HepG2 (cell line): ENCODE measurements around the gene SLC35F3. TPM values are rescaled to one million over a fixed set of nuclear protein-coding genes. Genes with fewer than 3 reads are reported as not detected.

Source experiments
- ATAC-seq: fragments of 200-7000 bp; cut with Tn5 transposase; 3 replicates; pipeline ENCODE4 v1.9.1; 2020; ENCODE audit warnings: mild to moderate bottlenecking, moderate library complexity
- BruUV-seq: library from RNA; stranded (reverse); fragments of 400-500 nt; replicated peaks from 2 replicates; lab custom pipeline; 2021; lab: Mats Ljungman, UMichigan
- CTCF ChIA-PET: fragments of 300-600 bp; formaldehyde crosslinking; extraction: SDS; loops from one replicate; lab custom pipeline; 2021; ENCODE audit warnings: low total read pairs, inconsistent platforms, low intra/inter-chr PET ratio; lab: Yijun Ruan, JAX
- POLR2A ChIA-PET: fragments of 350-600 bp; sonication (Branson Sonifier 250); formaldehyde crosslinking; loops from one replicate; lab custom pipeline; 2020; ENCODE audit warnings: antibody characterized with exemption, inconsistent platforms; lab: Yijun Ruan, JAX
- DNase-seq: peaks from one replicate; pipeline ENCODE4 v3.0.0-alpha.2; 2015; ENCODE audit warnings: low spot score
- FAIRE-seq: peaks from 3 replicates; lab custom pipeline; 2011; peaks lifted over from hg19 to GRCh38; lab: Jason Lieb, UNC
- H2AFZ ChIP-seq: one replicate; pipeline ENCODE4 v1.6.1; 2011; ENCODE audit warnings: low read length, inconsistent platforms
- H3K27ac ChIP-seq: fragments of 300-600 bp; 3 replicates; pipeline ENCODE4 v1.8.0; 2011; ENCODE audit warnings: mixed run types, mild to moderate bottlenecking, mixed read lengths, low read length, inconsistent platforms; ENCODE audit not compliant: insufficient read depth; ENCODE audit errors: extremely low read length
- H3K27me3 ChIP-seq, 2 experiments: fragments of 200-600 bp in 1 of 2; 2 replicates in 1 of 2; 3 replicates in 1 of 2; pipeline versions ENCODE4 v1.6.0 to v1.8.0; 2011; ENCODE audit warnings: low read length in 2 of 2, mild to moderate bottlenecking in 2 of 2, moderate library complexity in 2 of 2, inconsistent platforms in 1 of 2; ENCODE audit not compliant: insufficient read depth in 2 of 2, control insufficient read depth in 1 of 2
- H3K36me3 ChIP-seq, 2 experiments: fragments of 200-600 bp in 1 of 2; replicated peaks in 1 of 2; 2 replicates in 1 of 2; 3 replicates in 1 of 2; pipeline versions ENCODE4 v1.5.1 to v1.8.0; 2011; ENCODE audit warnings: low read length in 2 of 2, inconsistent platforms in 1 of 2; ENCODE audit not compliant: insufficient read depth in 2 of 2, control insufficient read depth in 1 of 2
- H3K4me1 ChIP-seq: 2 replicates; pipeline ENCODE4 v1.5.1; 2012; ENCODE audit warnings: low read length, inconsistent platforms; ENCODE audit not compliant: insufficient read depth
- H3K4me2 ChIP-seq: 2 replicates; pipeline ENCODE4 v1.6.0; 2011; ENCODE audit warnings: low read depth, low read length, inconsistent platforms
- H3K4me3 ChIP-seq, 3 experiments: fragments of 200-600 bp in 1 of 3; sonication (generic), shearing (Covaris generic) in 1 of 3; replicated peaks in 1 of 3; 2 replicates each; pipeline ENCODE4 v1.5.1; 2011 to 2016; ENCODE audit warnings: low read length in 3 of 3, inconsistent platforms in 2 of 3, low read depth in 2 of 3, mild to moderate bottlenecking in 2 of 3, control low read depth in 1 of 3, mixed read lengths in 1 of 3; ENCODE audit not compliant: insufficient read depth in 1 of 3
- H3K79me2 ChIP-seq: one replicate; pipeline ENCODE4 v1.6.1; 2011; ENCODE audit warnings: low read length, inconsistent platforms; ENCODE audit not compliant: insufficient read depth
- H3K9ac ChIP-seq: 2 replicates; pipeline ENCODE4 v1.6.0; 2011; ENCODE audit warnings: mild to moderate bottlenecking, low read depth, low read length, inconsistent platforms; ENCODE audit not compliant: insufficient read depth
- H3K9me3 ChIP-seq: 2 replicates; pipeline ENCODE4 v1.5.1; 2012; ENCODE audit warnings: mild to moderate bottlenecking, low read length
- H4K20me1 ChIP-seq: 2 replicates; pipeline ENCODE4 v1.6.0; 2011; ENCODE audit warnings: inconsistent platforms, mild to moderate bottlenecking, low read length, moderate library complexity; ENCODE audit not compliant: insufficient read depth
- CBX2 ChIP-seq, 2 experiments: fragments of 200-600 bp in 1 of 2; sonication (generic); formaldehyde crosslinking in 1 of 2; IDR thresholded peaks; 2 replicates each; pipeline versions ENCODE4 v1.7.0 to v1.8.1; 2018 to 2022; ENCODE audit warnings: low read depth in 2 of 2, low read length in 1 of 2, mild to moderate bottlenecking in 1 of 2, missing genetic modification reagents in 1 of 2
- CCAR2 ChIP-seq: fragments of 200-400 bp; formaldehyde crosslinking; optimal IDR thresholded peaks from 2 replicates; pipeline ENCODE3; 2018; ENCODE audit warnings: low read depth, mild to moderate bottlenecking, low read length, moderate library complexity
- ELF1 ChIP-seq: sonication (generic); formaldehyde crosslinking; IDR thresholded peaks from 2 replicates; pipeline ENCODE4 v1.4.0; 2020; ENCODE audit warnings: missing genetic modification reagents
- SRSF4 ChIP-seq: fragments of 200-400 bp; formaldehyde crosslinking; IDR thresholded peaks from one replicate; pipeline ENCODE4 v1.6.1; 2018; ENCODE audit warnings: mild to moderate bottlenecking, low read depth, low read length, moderate library complexity; ENCODE audit not compliant: poor library complexity, severe bottlenecking
- TOE1 ChIP-seq: sonication (generic); formaldehyde crosslinking; IDR thresholded peaks from 2 replicates; pipeline ENCODE4 v1.4.0; 2020; ENCODE audit warnings: mild to moderate bottlenecking, missing genetic modification reagents
- TRIM24 ChIP-seq: sonication (generic); formaldehyde crosslinking; IDR thresholded peaks from 2 replicates; pipeline ENCODE4 v1.8.0; 2022; ENCODE audit warnings: mild to moderate bottlenecking, missing genetic modification reagents
- YEATS4 ChIP-seq: sonication (generic); formaldehyde crosslinking; IDR thresholded peaks from 2 replicates; pipeline ENCODE4 v1.4.0; 2020; ENCODE audit warnings: missing genetic modification reagents, borderline replicate concordance
- ZC3H4 ChIP-seq: sonication (generic); formaldehyde crosslinking; IDR thresholded peaks from 2 replicates; pipeline ENCODE4 v1.4.0; 2020; ENCODE audit warnings: missing genetic modification reagents, borderline replicate concordance
- ZNF317 ChIP-seq: sonication (generic); formaldehyde crosslinking; IDR thresholded peaks from 2 replicates; pipeline ENCODE4 v1.5.0; 2020; ENCODE audit warnings: mild to moderate bottlenecking, missing genetic modification reagents
- ZNF44 ChIP-seq: sonication (generic); formaldehyde crosslinking; IDR thresholded peaks from 2 replicates; pipeline ENCODE4 v1.5.1; 2020; ENCODE audit warnings: mild to moderate bottlenecking, missing genetic modification reagents
- ZNF550 ChIP-seq: sonication (generic); formaldehyde crosslinking; IDR thresholded peaks from 2 replicates; pipeline ENCODE4 v1.4.0; 2020; ENCODE audit warnings: mild to moderate bottlenecking, missing genetic modification reagents, borderline replicate concordance
- ZNF883 ChIP-seq: sonication (generic); formaldehyde crosslinking; IDR thresholded peaks from 2 replicates; pipeline ENCODE4 v1.5.1; 2020; ENCODE audit warnings: mild to moderate bottlenecking, missing genetic modification reagents; ENCODE audit errors: not compliant biosample characterization
- WGBS: methylation state at CpG from one replicate; pipeline ENCODE4 v1.1.6; 2017; ENCODE audit warnings: low lambda C conversion rate; 5-methylcytosine and 5-hydroxymethylcytosine counted together
- in situ Hi-C: cut with HindIII; loops from 2 replicates; pipeline ENCODE4 v1.10.0; 2017; ENCODE audit warnings: low pct_unique_long_range_greater_than_20kb; ENCODE audit not compliant: extremely low pct_ligation_motif_present
- intact Hi-C: fragments of 100-400 bp; cut with micrococcal nuclease; formaldehyde crosslinking; loops from one replicate; pipeline ENCODE4 v1.10.0; 2022; ENCODE audit not compliant: unreplicated experiment
- polyA plus RNA-seq, 8 experiments: library from polyadenylated mRNA; depleted of rRNA in 3 of 8; stranded (reverse) in 7 of 8; unstranded in 1 of 8; fragments of >200 nt; fragmentation: Illumina TruSeq in 4 of 8; extraction: Trizol in 4 of 8; gene quantifications; 2 replicates each; pipeline versions ENCODE4 v1.2.1 to v1.2.3, GENCODE V29; 2011 to 2016; ENCODE audit warnings: low read depth in 4 of 8, missing spikeins in 1 of 8, mixed read lengths in 1 of 8; ENCODE audit not compliant: insufficient read depth in 1 of 8
- total RNA-seq, 5 experiments: library from RNA; depleted of rRNA; stranded (reverse); fragments of >200 nt; fragmentation: Illumina TruSeq; extraction: Trizol; gene quantifications; 2 replicates each; pipeline ENCODE4 v1.2.3, GENCODE V29; 2016; ENCODE audit warnings: low read depth in 1 of 5
- TF ChIP-seq, protein P1 (sequence below): IDR thresholded peaks from 2 replicates; pipeline ENCODE4 v1.6.1; 2016; ENCODE audit warnings: low read depth, borderline replicate concordance
- TF ChIP-seq, protein P2 (sequence below): sonication (generic); formaldehyde crosslinking; IDR thresholded peaks from 2 replicates; pipeline ENCODE4 v1.5.1; 2020; ENCODE audit warnings: mild to moderate bottlenecking, moderate library complexity, missing genetic modification reagents
- TF ChIP-seq, protein P3 (sequence below): sonication (generic); formaldehyde crosslinking; IDR thresholded peaks from 2 replicates; pipeline ENCODE4 v1.5.1; 2020; ENCODE audit warnings: mild to moderate bottlenecking, missing genetic modification reagents, moderate library complexity
- TF ChIP-seq, protein P4 (sequence below): sonication (generic); formaldehyde crosslinking; IDR thresholded peaks from 2 replicates; pipeline ENCODE4 v1.4.0; 2020; ENCODE audit warnings: missing genetic modification reagents; ENCODE audit errors: not compliant biosample characterization
- TF ChIP-seq, protein P5 (sequence below): IDR thresholded peaks from 2 replicates; pipeline ENCODE4 v1.6.1; 2012; ENCODE audit warnings: inconsistent platforms

The SLC35F3 gene
- total and polyA plus RNA-seq, 2 of the 13 experiments (the other 11 are each of a cell fraction or from before 2014, with no cell fraction given), result not detected

DNA sequence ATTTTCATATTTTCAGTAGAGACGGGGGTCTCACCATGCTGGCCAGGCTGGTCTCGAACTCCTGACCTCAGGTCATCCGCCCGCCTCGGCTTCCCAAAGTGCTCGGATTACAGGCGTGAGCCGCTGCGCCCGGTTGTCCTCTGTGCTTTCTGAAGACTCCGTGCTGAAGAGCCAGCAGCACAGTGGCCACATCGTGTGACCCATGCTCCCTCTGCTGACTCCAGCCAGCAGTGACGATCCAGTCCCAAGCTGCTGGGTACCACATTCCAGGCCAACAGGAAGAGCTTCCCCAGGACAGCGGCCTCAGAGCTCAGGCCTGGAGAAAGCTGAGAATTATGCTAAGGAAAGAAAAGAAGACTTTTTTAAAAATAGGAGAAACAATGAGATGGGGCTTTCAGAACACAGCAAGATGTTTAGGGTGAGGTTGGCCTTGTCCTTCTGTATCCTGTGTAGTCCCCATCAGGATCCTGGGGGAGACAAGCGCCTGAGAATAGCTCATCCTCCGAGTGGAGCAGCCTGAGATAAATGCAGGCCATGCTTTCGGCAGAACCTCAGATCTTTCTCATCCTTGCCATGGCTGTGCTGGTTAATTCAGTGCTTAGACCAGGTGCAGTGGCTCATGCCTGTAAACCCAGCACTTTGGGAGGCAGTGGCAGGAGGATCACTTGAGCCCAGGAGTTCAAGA is 207.1 kb downstream of the SLC35F3 start:
- no TSS peak for BruUV-seq
- Histone ChIP-seq H4K20me1 (no peaks in the 10 kb centered on the region), H3K4me1 (peaks cover 9% of the 10 kb centered on the region), H3K9me3 (no peaks in the 10 kb centered on the region), H3K9ac (no peak overlapping the region), H3K4me3 (no peak overlapping the region), H2AFZ (no peak overlapping the region), H3K27me3 (peaks cover 0 to 7% of the 10 kb centered on the region in 2 experiments; a peak in 2 of 5 replicates), H3K4me2 (no peak overlapping the region), H3K27ac (no peak overlapping the region), H3K79me2 (no peaks in the 10 kb centered on the region), H3K36me3 (no peaks in the 10 kb centered on the region)
- ATAC-seq (peak; percentile 100), FAIRE-seq (peak; percentile 52), DNase-seq (peak; percentile 33)
- ChIA-PET POLR2A (no interaction called here), CTCF (no interaction called here)
- in situ Hi-C loops, result no loop called here
- 18% methylated on average over 12 of the region's 17 CpGs for whole genome bisulfite sequencing
- intact Hi-C loops, result no loop called here
- TF ChIP-seq YEATS4 (CRISPR knock-in tag) (no peak), ZNF883 (CRISPR knock-in tag) (no peak), ZNF550 (CRISPR knock-in tag) (no peak), ZC3H4 (CRISPR knock-in tag) (no peak), ELF1 (CRISPR knock-in tag) (no peak), TOE1 (CRISPR knock-in tag) (no peak), TRIM24 (CRISPR knock-in tag) (no peak), ZNF317 (CRISPR knock-in tag) (no peak), CCAR2 (no peak), ZNF44 (CRISPR knock-in tag) (no peak), CBX2 (IDR thresholded peaks at IDR 0.05; ENCODE audit: low read depth, low read length) (no peak), CBX2 (CRISPR knock-in tag; IDR thresholded peaks at IDR 0.05; ENCODE audit: low read depth) (no peak), SRSF4 (no peak)
- TF ChIP-seq, protein P1, sequence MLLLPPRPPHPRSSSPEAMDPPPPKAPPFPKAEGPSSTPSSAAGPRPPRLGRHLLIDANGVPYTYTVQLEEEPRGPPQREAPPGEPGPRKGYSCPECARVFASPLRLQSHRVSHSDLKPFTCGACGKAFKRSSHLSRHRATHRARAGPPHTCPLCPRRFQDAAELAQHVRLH, result no peak
- TF ChIP-seq, protein P2, sequence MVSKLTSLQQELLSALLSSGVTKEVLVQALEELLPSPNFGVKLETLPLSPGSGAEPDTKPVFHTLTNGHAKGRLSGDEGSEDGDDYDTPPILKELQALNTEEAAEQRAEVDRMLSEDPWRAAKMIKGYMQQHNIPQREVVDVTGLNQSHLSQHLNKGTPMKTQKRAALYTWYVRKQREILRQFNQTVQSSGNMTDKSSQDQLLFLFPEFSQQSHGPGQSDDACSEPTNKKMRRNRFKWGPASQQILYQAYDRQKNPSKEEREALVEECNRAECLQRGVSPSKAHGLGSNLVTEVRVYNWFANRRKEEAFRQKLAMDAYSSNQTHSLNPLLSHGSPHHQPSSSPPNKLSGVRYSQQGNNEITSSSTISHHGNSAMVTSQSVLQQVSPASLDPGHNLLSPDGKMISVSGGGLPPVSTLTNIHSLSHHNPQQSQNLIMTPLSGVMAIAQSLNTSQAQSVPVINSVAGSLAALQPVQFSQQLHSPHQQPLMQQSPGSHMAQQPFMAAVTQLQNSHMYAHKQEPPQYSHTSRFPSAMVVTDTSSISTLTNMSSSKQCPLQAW, result 0 out of 2 replicates have a peak, but pooled peaks have one; percentile 23
- TF ChIP-seq, protein P3, sequence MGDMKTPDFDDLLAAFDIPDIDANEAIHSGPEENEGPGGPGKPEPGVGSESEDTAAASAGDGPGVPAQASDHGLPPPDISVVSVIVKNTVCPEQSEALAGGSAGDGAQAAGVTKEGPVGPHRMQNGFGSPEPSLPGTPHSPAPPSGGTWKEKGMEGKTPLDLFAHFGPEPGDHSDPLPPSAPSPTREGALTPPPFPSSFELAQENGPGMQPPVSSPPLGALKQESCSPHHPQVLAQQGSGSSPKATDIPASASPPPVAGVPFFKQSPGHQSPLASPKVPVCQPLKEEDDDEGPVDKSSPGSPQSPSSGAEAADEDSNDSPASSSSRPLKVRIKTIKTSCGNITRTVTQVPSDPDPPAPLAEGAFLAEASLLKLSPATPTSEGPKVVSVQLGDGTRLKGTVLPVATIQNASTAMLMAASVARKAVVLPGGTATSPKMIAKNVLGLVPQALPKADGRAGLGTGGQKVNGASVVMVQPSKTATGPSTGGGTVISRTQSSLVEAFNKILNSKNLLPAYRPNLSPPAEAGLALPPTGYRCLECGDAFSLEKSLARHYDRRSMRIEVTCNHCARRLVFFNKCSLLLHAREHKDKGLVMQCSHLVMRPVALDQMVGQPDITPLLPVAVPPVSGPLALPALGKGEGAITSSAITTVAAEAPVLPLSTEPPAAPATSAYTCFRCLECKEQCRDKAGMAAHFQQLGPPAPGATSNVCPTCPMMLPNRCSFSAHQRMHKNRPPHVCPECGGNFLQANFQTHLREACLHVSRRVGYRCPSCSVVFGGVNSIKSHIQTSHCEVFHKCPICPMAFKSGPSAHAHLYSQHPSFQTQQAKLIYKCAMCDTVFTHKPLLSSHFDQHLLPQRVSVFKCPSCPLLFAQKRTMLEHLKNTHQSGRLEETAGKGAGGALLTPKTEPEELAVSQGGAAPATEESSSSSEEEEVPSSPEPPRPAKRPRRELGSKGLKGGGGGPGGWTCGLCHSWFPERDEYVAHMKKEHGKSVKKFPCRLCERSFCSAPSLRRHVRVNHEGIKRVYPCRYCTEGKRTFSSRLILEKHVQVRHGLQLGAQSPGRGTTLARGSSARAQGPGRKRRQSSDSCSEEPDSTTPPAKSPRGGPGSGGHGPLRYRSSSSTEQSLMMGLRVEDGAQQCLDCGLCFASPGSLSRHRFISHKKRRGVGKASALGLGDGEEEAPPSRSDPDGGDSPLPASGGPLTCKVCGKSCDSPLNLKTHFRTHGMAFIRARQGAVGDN (CRISPR knock-in tag), result peak; percentile 39
- TF ChIP-seq, protein P4, sequence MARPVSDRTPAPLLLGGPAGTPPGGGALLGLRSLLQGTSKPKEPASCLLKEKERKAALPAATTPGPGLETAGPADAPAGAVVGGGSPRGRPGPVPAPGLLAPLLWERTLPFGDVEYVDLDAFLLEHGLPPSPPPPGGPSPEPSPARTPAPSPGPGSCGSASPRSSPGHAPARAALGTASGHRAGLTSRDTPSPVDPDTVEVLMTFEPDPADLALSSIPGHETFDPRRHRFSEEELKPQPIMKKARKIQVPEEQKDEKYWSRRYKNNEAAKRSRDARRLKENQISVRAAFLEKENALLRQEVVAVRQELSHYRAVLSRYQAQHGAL (CRISPR knock-in tag), result no peak
- TF ChIP-seq, protein P5, sequence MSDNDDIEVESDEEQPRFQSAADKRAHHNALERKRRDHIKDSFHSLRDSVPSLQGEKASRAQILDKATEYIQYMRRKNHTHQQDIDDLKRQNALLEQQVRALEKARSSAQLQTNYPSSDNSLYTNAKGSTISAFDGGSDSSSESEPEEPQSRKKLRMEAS, result no peak
